IMR-90 (cell line): ENCODE data around the gene ZNF503. TPM values are rescaled to one million over a fixed set of nuclear protein-coding genes. Genes with fewer than 3 reads are reported as not detected.

ENCODE experiments used
- ATAC-seq: fragments of 200-7000 bp; cut with Tn5 transposase; 2 replicates; pipeline ENCODE4 v1.9.1; 2020; ENCODE audit warnings: low read depth, mild to moderate bottlenecking, moderate library complexity
- BruUV-seq: library from RNA; stranded (reverse); fragments of 400-500 nt; replicated peaks from 2 replicates; lab custom pipeline; 2021; lab: Mats Ljungman, UMichigan
- CTCF ChIA-PET: fragments of 300-600 bp; formaldehyde crosslinking; extraction: SDS; loops from one replicate; lab custom pipeline; 2021; ENCODE audit warnings: antibody characterized with exemption; lab: Yijun Ruan, JAX
- POLR2A ChIA-PET: fragments of 300-600 bp; sonication (Branson Sonifier 250); formaldehyde crosslinking; loops from one replicate; lab custom pipeline; 2022; ENCODE audit warnings: antibody characterized with exemption; ENCODE audit not compliant: unreplicated experiment; lab: Charles Lee
- DNase-seq: peaks from one replicate; pipeline ENCODE4 v3.0.0; 2013
- H2AFZ ChIP-seq: replicated peaks from 2 replicates; pipeline ENCODE3; 2013; ENCODE audit warnings: low read length, mild to moderate bottlenecking; ENCODE audit not compliant: poor library complexity
- H2AK5ac ChIP-seq: 2 replicates; pipeline ENCODE4 v1.6.1; 2013; ENCODE audit warnings: low read depth, low read length, inconsistent platforms
- H2AK9ac ChIP-seq: replicated peaks from 2 replicates; pipeline ENCODE3; 2013; ENCODE audit warnings: mild to moderate bottlenecking, low read depth, low read length, moderate library complexity; ENCODE audit not compliant: poor library complexity
- H2BK120ac ChIP-seq: 2 replicates; pipeline ENCODE4 v1.6.1; 2013; ENCODE audit warnings: low read depth, low read length, inconsistent platforms
- H2BK15ac ChIP-seq: 3 replicates; pipeline ENCODE4 v1.6.1; 2013; ENCODE audit warnings: low read depth, low read length, inconsistent platforms
- H2BK20ac ChIP-seq: 2 replicates; pipeline ENCODE4 v1.6.1; 2013; ENCODE audit warnings: low read depth, mild to moderate bottlenecking, inconsistent platforms, low read length, moderate library complexity
- H2BK5ac ChIP-seq: 2 replicates; pipeline ENCODE4 v1.6.1; 2013; ENCODE audit warnings: mild to moderate bottlenecking, low read depth, low read length, inconsistent platforms; ENCODE audit not compliant: poor library complexity, severe bottlenecking
- H3K14ac ChIP-seq: replicated peaks from 2 replicates; pipeline ENCODE4 v1.6.1; 2013; ENCODE audit warnings: low read depth, low read length, inconsistent platforms
- H3K18ac ChIP-seq: 2 replicates; pipeline ENCODE4 v1.6.1; 2013; ENCODE audit warnings: low read depth, low read length, control low read depth
- H3K23ac ChIP-seq: 2 replicates; pipeline ENCODE4 v1.6.1; 2013; ENCODE audit warnings: low read depth, low read length, inconsistent platforms
- H3K27ac ChIP-seq: 2 replicates; pipeline ENCODE4 v1.5.1; 2013; ENCODE audit warnings: mild to moderate bottlenecking, control low read depth, low read length; ENCODE audit not compliant: insufficient read depth
- H3K27me3 ChIP-seq: 2 replicates; pipeline ENCODE4 v1.6.1; 2013; ENCODE audit warnings: low read length; ENCODE audit not compliant: control insufficient read depth, insufficient read depth
- H3K36me3 ChIP-seq: 2 replicates; pipeline ENCODE4 v1.6.1; 2013; ENCODE audit warnings: low read length, mixed read lengths; ENCODE audit not compliant: control insufficient read depth, insufficient read depth
- H3K4ac ChIP-seq: 2 replicates; pipeline ENCODE4 v1.6.1; 2013; ENCODE audit warnings: low read depth, low read length, inconsistent platforms
- H3K4me1 ChIP-seq: 2 replicates; pipeline ENCODE4 v1.6.1; 2013; ENCODE audit warnings: low read length, mixed read lengths; ENCODE audit not compliant: control insufficient read depth, insufficient read depth
- H3K4me2 ChIP-seq: 2 replicates; pipeline ENCODE4 v1.6.1; 2013; ENCODE audit warnings: low read depth, mild to moderate bottlenecking, control low read depth, low read length, moderate library complexity
- H3K4me3 ChIP-seq: 2 replicates; pipeline ENCODE4 v1.5.1; 2013; ENCODE audit warnings: low read depth, mild to moderate bottlenecking, control low read depth, low read length, moderate library complexity; ENCODE audit not compliant: insufficient read depth
- H3K56ac ChIP-seq: 2 replicates; pipeline ENCODE4 v1.6.1; 2013; ENCODE audit warnings: low read length, inconsistent platforms; ENCODE audit not compliant: insufficient read depth; ENCODE audit errors: extremely low read depth
- H3K79me1 ChIP-seq, 2 experiments: 2 replicates each; pipeline ENCODE4 v1.6.1; 2013; ENCODE audit warnings: low read length in 2 of 2, inconsistent platforms in 1 of 2, low read depth in 1 of 2
- H3K9ac ChIP-seq: 2 replicates; pipeline ENCODE4 v1.6.1; 2013; ENCODE audit warnings: low read depth, low read length, control low read depth
- H3K9me1 ChIP-seq: 2 replicates; pipeline ENCODE4 v1.6.1; 2013; ENCODE audit warnings: low read length, inconsistent platforms; ENCODE audit not compliant: insufficient read depth
- H3K9me3 ChIP-seq: 2 replicates; pipeline ENCODE4 v1.6.1; 2013; ENCODE audit warnings: low read length; ENCODE audit not compliant: control insufficient read depth, insufficient read depth
- H4K20me1 ChIP-seq: 2 replicates; pipeline ENCODE4 v1.6.1; 2013; ENCODE audit warnings: low read length, inconsistent platforms; ENCODE audit not compliant: insufficient read depth
- H4K5ac ChIP-seq: 2 replicates; pipeline ENCODE4 v1.6.1; 2013; ENCODE audit warnings: mild to moderate bottlenecking, low read depth, low read length, control low read depth
- H4K8ac ChIP-seq, 2 experiments: 2 replicates each; pipeline ENCODE4 v1.6.1; 2013; ENCODE audit warnings: low read depth in 2 of 2, low read length in 2 of 2, control low read depth in 1 of 2, inconsistent platforms in 1 of 2
- H4K91ac ChIP-seq: 2 replicates; pipeline ENCODE4 v1.6.1; 2013; ENCODE audit warnings: low read depth, low read length, inconsistent platforms; ENCODE audit not compliant: insufficient read depth
- CEBPB ChIP-seq: IDR thresholded peaks from 2 replicates; pipeline ENCODE4 v1.6.1; 2012; ENCODE audit warnings: low read depth, low read length, improper control_type of control experiment
- CHD1 ChIP-seq: IDR thresholded peaks from 2 replicates; pipeline ENCODE4 v1.6.1; 2012; ENCODE audit warnings: low read depth, low read length, improper control_type of control experiment
- FOS ChIP-seq: fragments of 150-350 bp; IDR thresholded peaks from 2 replicates; pipeline ENCODE4 v1.6.1; 2016; ENCODE audit warnings: low read depth, low read length
- MAZ ChIP-seq: IDR thresholded peaks from 2 replicates; pipeline ENCODE4 v1.6.1; 2012; ENCODE audit warnings: low read depth, mild to moderate bottlenecking, low read length, improper control_type of control experiment, moderate library complexity, borderline replicate concordance
- MXI1 ChIP-seq: IDR thresholded peaks from 2 replicates; pipeline ENCODE4 v1.6.1; 2012; ENCODE audit warnings: low read depth, mild to moderate bottlenecking, low read length, moderate library complexity, borderline replicate concordance
- RAD21 ChIP-seq: IDR thresholded peaks from 2 replicates; pipeline ENCODE4 v1.6.1; 2012; ENCODE audit warnings: low read length, improper control_type of control experiment
- RCOR1 ChIP-seq: IDR thresholded peaks from 2 replicates; pipeline ENCODE4 v1.6.1; 2012; ENCODE audit warnings: mild to moderate bottlenecking, low read length, improper control_type of control experiment; ENCODE audit not compliant: insufficient replicate concordance
- WGBS, 2 experiments: methylation state at CpG; one replicate each; pipeline versions ENCODE4 v1.1.5 to v1.1.7; 2013; ENCODE audit warnings: missing lambda C conversion rate in 2 of 2; ENCODE audit not compliant: insufficient read length in 1 of 2; ENCODE audit errors: extremely low coverage in 2 of 2; 5-methylcytosine and 5-hydroxymethylcytosine counted together
- dilution Hi-C: fragments of 300-500 bp; cut with HindIII; formaldehyde crosslinking; loops from one replicate; pipeline ENCODE4 v1.14.3; 2018; ENCODE audit warnings: low sequenced_read_pairs; ENCODE audit not compliant: unreplicated experiment
- in situ Hi-C: fragments of 300-500 bp; cut with MboI; formaldehyde crosslinking; loops from 3 replicates; pipeline ENCODE4 v1.14.3; 2019; ENCODE audit warnings: low sequenced_read_pairs, inconsistent platforms, mixed read lengths
- intact Hi-C: fragments of 100-400 bp; cut with micrococcal nuclease; formaldehyde crosslinking; loops from 2 replicates; pipeline ENCODE4 v1.10.0; 2022
- polyA plus RNA-seq, 3 experiments: library from polyadenylated mRNA; depleted of rRNA; stranded (reverse); fragments of >200 nt; gene quantifications; 2 replicates each; pipeline ENCODE4 v1.2.3, GENCODE V29; 2012; ENCODE audit warnings: low replicate concordance in 1 of 3
- total RNA-seq: library from RNA; depleted of rRNA; stranded (reverse); fragments of >200 nt; gene quantifications from 2 replicates; pipeline ENCODE4 v1.2.3, GENCODE V29; 2012

Gene ZNF503
- total and polyA plus RNA-seq, 2 of the 4 experiments (the other 2 are of a cell fraction), result 0.36 to 5.8 TPM

DNA sequence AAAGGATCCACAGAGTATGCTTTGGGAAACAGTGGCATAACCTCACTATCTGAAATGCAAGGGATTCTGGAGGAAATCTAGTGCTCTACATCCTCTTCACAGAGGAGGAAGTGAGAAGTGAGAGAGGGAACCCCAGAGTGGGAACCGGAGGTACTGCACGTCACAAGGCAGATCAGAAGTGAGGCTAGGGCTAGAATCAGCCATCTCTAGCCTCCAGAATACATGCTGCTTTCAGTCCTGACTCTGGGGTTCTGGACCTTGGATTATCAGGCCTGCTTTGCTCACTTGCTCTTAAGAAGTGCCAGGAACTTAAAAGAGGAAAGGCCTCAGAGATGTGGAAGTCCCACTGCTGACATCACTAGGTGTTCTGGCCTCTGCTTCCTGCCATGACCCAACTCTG lies 25.7 kb downstream of the ZNF503 start:
- no peaks in the 10 kb centered on the region for H3K36me3 ChIP-seq
- no peak overlapping the region for H2BK120ac ChIP-seq
- no peaks in the 10 kb centered on the region for H3K9me1 ChIP-seq
- H3K4me2 ChIP-seq, result no peak overlapping the region
- no peak overlapping the region for H2AK5ac ChIP-seq
- in situ Hi-C loops, result no loop called here
- H2BK5ac ChIP-seq, result no peak overlapping the region
- H3K14ac ChIP-seq, result no peak overlapping the region
- no TSS peak for BruUV-seq
- no CpG with 5 or more reads among the region's 2 CpGs for WGBS, 2 experiments
- ATAC-seq, result no peak
- no peak for DNase-seq
- peaks cover 25% of the 10 kb centered on the region for H3K27me3 ChIP-seq
- H3K23ac ChIP-seq, result no peak overlapping the region
- H4K20me1 ChIP-seq, result no peaks in the 10 kb centered on the region
- no peak overlapping the region for H3K4me3 ChIP-seq
- H3K9me3 ChIP-seq, result no peaks in the 10 kb centered on the region
- H4K8ac ChIP-seq, result no peak overlapping the region
- no peak overlapping the region for H3K9ac ChIP-seq
- no peaks in the 10 kb centered on the region for H3K79me1 ChIP-seq
- dilution Hi-C loops, result no loop called here
- 0 out of 2 replicates have a peak, but pooled peaks cover 1% of the 10 kb centered on the region for H3K4me1 ChIP-seq
- ChIA-PET CTCF (no interaction called here), POLR2A (no interaction called here)
- no peak overlapping the region for H2BK15ac ChIP-seq
- no peak overlapping the region for H3K18ac ChIP-seq
- TF ChIP-seq CHD1, result no peak
- TF ChIP-seq MAZ, result no peak
- no peak for TF ChIP-seq CEBPB
- TF ChIP-seq FOS, result no peak
- no peak for TF ChIP-seq RCOR1
- no peak for TF ChIP-seq RAD21
- TF ChIP-seq MXI1, result no peak
- H4K91ac ChIP-seq, result no peak overlapping the region
- no peak overlapping the region for H3K4ac ChIP-seq
- H3K56ac ChIP-seq, result no peak overlapping the region
- intact Hi-C loops, result no loop called here
- no peak overlapping the region for H4K5ac ChIP-seq
- no peak overlapping the region for H2BK20ac ChIP-seq
- H2AK9ac ChIP-seq, result no peak overlapping the region
- H3K27ac ChIP-seq, result no peak overlapping the region
- H2AFZ ChIP-seq, result no peak overlapping the region
